ENCODE results near the gene SLC10A7. TPM values are rescaled to one million over a fixed set of nuclear protein-coding genes. Genes with fewer than 3 reads are reported as not detected.

SLC10A7 gene
- total RNA-seq, 4 donors from 2014 or later = 12.0 to 56.1 (median 15.9) TPM

GRCh38 chr4:146255463-146255862 is 266.3 kb downstream of the SLC10A7 start:
- DNase-seq = no peak
- Histone ChIP-seq H3K36me3 (no peaks in the 10 kb centered on the region), H3K4me1 (peaks cover 0 to 12% (median 0%) of the 10 kb centered on the region in 4 donors), H3K9me3 (no peaks in the 10 kb centered on the region), H3K4me3 (no peak overlapping the region), H3K27me3 (no peaks in the 10 kb centered on the region), H3K27ac (no peak overlapping the region)
- intact Hi-C loops (cut with DNase I; ENCODE audit: low total_unique reads) = no loop called here
- in situ Hi-C loops (cut with MboI; ENCODE audit: low pct_ligation_motif_present in 1 of 4, low pct_unique_long_range_greater_than_20kb in 1 of 4, low sequenced_read_pairs in 3 of 4) = no loop called here
- 90 to 100% methylated on average over 1 of the region's 1 CpG for WGBS, 2 donors (ENCODE audit: low coverage in 1 of 2)
- TF ChIP-seq CTCF (IDR thresholded peaks at IDR 0.05) (no peak), POLR2A (IDR thresholded peaks at IDR 0.05) (no peak), EP300 (IDR thresholded peaks at IDR 0.05; ENCODE audit: low read depth) (no peak), POLR2AphosphoS5 (IDR thresholded peaks at IDR 0.05) (no peak)

- H3K9me3 ChIP-seq = no peaks in the 10 kb centered on the region
- 50 to 55% methylated on average over 5 of the region's 5 CpGs for WGBS, 2 donors (ENCODE audit: low coverage in 1 of 2)
- H3K4me1 ChIP-seq = peaks cover 0 to 16% (median 0%) of the 10 kb centered on the region in 4 donors
- in situ Hi-C loops (cut with MboI; ENCODE audit: low pct_ligation_motif_present in 1 of 4, low pct_unique_long_range_greater_than_20kb in 1 of 4, low sequenced_read_pairs in 3 of 4) (no loop called here), intact Hi-C loops (cut with DNase I; ENCODE audit: low total_unique reads) (no loop called here)
- DNase-seq = no peak
- no peak overlapping the region for H3K4me3 ChIP-seq
- TF ChIP-seq POLR2AphosphoS5 (IDR thresholded peaks at IDR 0.05) = no peak
- no peak for TF ChIP-seq POLR2A (IDR thresholded peaks at IDR 0.05)
- no peak for TF ChIP-seq EP300 (IDR thresholded peaks at IDR 0.05; ENCODE audit: low read depth)
- no peak for TF ChIP-seq CTCF (IDR thresholded peaks at IDR 0.05)
- no peaks in the 10 kb centered on the region for H3K27me3 ChIP-seq
- no peak overlapping the region for H3K27ac ChIP-seq
- H3K36me3 ChIP-seq = no peaks in the 10 kb centered on the region
These were observed 268.6 kb downstream of the SLC10A7 start for GRCh38 chr4:146252969-146253611.

GRCh38 chr4:146247356-146247755 is 274.4 kb downstream of the SLC10A7 start:
- H3K36me3 ChIP-seq = no peaks in the 10 kb centered on the region
- WGBS, 2 donors (ENCODE audit: low coverage in 1 of 2) = 42 to 66% methylated on average over 2 of the region's 2 CpGs
- no peak overlapping the region for H3K4me3 ChIP-seq
- H3K9me3 ChIP-seq = no peaks in the 10 kb centered on the region
- intact Hi-C loops (cut with DNase I; ENCODE audit: low total_unique reads) (no loop called here), in situ Hi-C loops (cut with MboI; ENCODE audit: low pct_ligation_motif_present in 1 of 4, low pct_unique_long_range_greater_than_20kb in 1 of 4, low sequenced_read_pairs in 3 of 4) (no loop called here)
- TF ChIP-seq CTCF (IDR thresholded peaks at IDR 0.05) (no peak), POLR2A (IDR thresholded peaks at IDR 0.05) (no peak), EP300 (IDR thresholded peaks at IDR 0.05; ENCODE audit: low read depth) (no peak), POLR2AphosphoS5 (IDR thresholded peaks at IDR 0.05) (no peak)
- DNase-seq = no peak
- peaks cover 0 to 29% (median 7%) of the 10 kb centered on the region in 4 donors for H3K4me1 ChIP-seq
- no peak overlapping the region for H3K27ac ChIP-seq
- no peaks in the 10 kb centered on the region for H3K27me3 ChIP-seq

- no peaks in the 10 kb centered on the region for H3K9me3 ChIP-seq
- no peaks in the 10 kb centered on the region for H3K27me3 ChIP-seq
- TF ChIP-seq EP300 (IDR thresholded peaks at IDR 0.05; ENCODE audit: low read depth) (no peak), POLR2AphosphoS5 (IDR thresholded peaks at IDR 0.05) (no peak), CTCF (IDR thresholded peaks at IDR 0.05) (no peak), POLR2A (IDR thresholded peaks at IDR 0.05) (no peak)
- H3K4me3 ChIP-seq = no peak overlapping the region
- H3K4me1 ChIP-seq = peaks cover 6 to 37% (median 16%) of the 10 kb centered on the region in 4 donors
- H3K27ac ChIP-seq = no peak overlapping the region
- in situ Hi-C loops (cut with MboI; ENCODE audit: low pct_ligation_motif_present in 1 of 4, low pct_unique_long_range_greater_than_20kb in 1 of 4, low sequenced_read_pairs in 3 of 4) = no loop called here
- no peaks in the 10 kb centered on the region for H3K36me3 ChIP-seq
- WGBS, 2 donors (ENCODE audit: low coverage in 1 of 2) = 86 to 94% methylated on average over 6 of the region's 6 CpGs
- intact Hi-C loops (cut with DNase I; ENCODE audit: low total_unique reads) = no loop called here
- DNase-seq = no peak
These were observed 275.4 kb downstream of the SLC10A7 start for GRCh38 chr4:146246381-146246780.
